Colonic mucosa (tissue), 4 donors: ENCODE results near the gene RTL1. TPM values are rescaled to one million over a fixed set of nuclear protein-coding genes. Genes with fewer than 3 reads are reported as not detected.

Experiments used
- DNase-seq: peaks from one replicate; pipeline ENCODE4 v3.0.0-alpha.2; 2020
- H3K27ac ChIP-seq: fragments of 200-600 bp; one replicate; pipeline ENCODE4 v1.8.0; 2021
- H3K27me3 ChIP-seq: fragments of 200-600 bp; one replicate; pipeline ENCODE4 v1.8.0; 2021
- H3K36me3 ChIP-seq: fragments of 200-600 bp; one replicate; pipeline ENCODE4 v1.8.0; 2021
- H3K4me1 ChIP-seq: fragments of 200-600 bp; one replicate; pipeline ENCODE4 v1.8.0; 2021; ENCODE audit warnings: mild to moderate bottlenecking
- H3K4me3 ChIP-seq: fragments of 200-600 bp; one replicate; pipeline ENCODE4 v1.8.0; 2021
- H3K9ac ChIP-seq, 2 donors: one replicate each; pipeline ENCODE4 v1.7.0; 2013; ENCODE audit warnings: control low read depth in 2 of 2, low read depth in 2 of 2, low read length in 2 of 2
- H3K9me3 ChIP-seq: fragments of 200-600 bp; one replicate; pipeline ENCODE4 v1.8.0; 2021
- CTCF ChIP-seq: fragments of 200-600 bp; IDR thresholded peaks from one replicate; pipeline ENCODE4 v1.8.0; 2022; ENCODE audit warnings: antibody characterized with exemption, mild to moderate bottlenecking
- intact Hi-C: fragments of 100-400 bp; cut with DNase I; formaldehyde crosslinking; loops from one replicate; pipeline ENCODE4 v1.14.1; 2022
- total RNA-seq, 2 donors: library from RNA; stranded (reverse); fragmentation: NEBNext Ultra II Directional in 1 of 2; extraction: Animal tissue kit (Norgen Biotek cat#: 25700) in 1 of 2; gene quantifications; one replicate each; pipeline ENCODE4 v1.2.1, GENCODE V29; 2021
- donor health status: healthy.
- donor health status: DM: no; HTN: no; CAD: no.
- donor health status: DM: no; HTN: no; CAD: no.

The RTL1 gene
- total RNA-seq, 2 donors from 2014 or later: not detected

GRCh38 chr14:100893228-100893601 is 10.3 kb downstream of the RTL1 start:
- DNase-seq: no peak
- Histone ChIP-seq H3K27me3 (no peaks in the 10 kb centered on the region), H3K36me3 (no peaks in the 10 kb centered on the region), H3K4me1 (no peaks in the 10 kb centered on the region), H3K9ac (no peak overlapping the region), H3K27ac (no peak overlapping the region), H3K4me3 (no peak overlapping the region), H3K9me3 (no peaks in the 10 kb centered on the region)
- TF ChIP-seq CTCF: no peak
- intact Hi-C loops: no loop called here

GRCh38 chr14:100892496-100893227 is 10.9 kb downstream of the RTL1 start:
- Histone ChIP-seq H3K36me3 (no peaks in the 10 kb centered on the region), H3K9ac (no peak overlapping the region), H3K4me3 (no peak overlapping the region), H3K4me1 (no peaks in the 10 kb centered on the region), H3K27ac (no peak overlapping the region), H3K9me3 (no peaks in the 10 kb centered on the region), H3K27me3 (no peaks in the 10 kb centered on the region)
- TF ChIP-seq CTCF: no peak
- intact Hi-C loops: no loop called here
- DNase-seq: no peak

- Histone ChIP-seq H3K9me3 (no peaks in the 10 kb centered on the region), H3K9ac (no peak overlapping the region), H3K36me3 (no peaks in the 10 kb centered on the region), H3K4me3 (no peak overlapping the region), H3K4me1 (no peaks in the 10 kb centered on the region), H3K27me3 (no peaks in the 10 kb centered on the region), H3K27ac (no peak overlapping the region)
- no peak for DNase-seq
- intact Hi-C loops: no loop called here
- no peak for TF ChIP-seq CTCF
These were observed 11.7 kb downstream of the RTL1 start for GRCh38 chr14:100891501-100892445.

GRCh38 chr14:100891051-100891450 is 12.5 kb downstream of the RTL1 start:
- intact Hi-C loops: no loop called here
- no peaks in the 10 kb centered on the region for H3K4me1 ChIP-seq
- H3K27me3 ChIP-seq: no peaks in the 10 kb centered on the region
- no peaks in the 10 kb centered on the region for H3K36me3 ChIP-seq
- H3K27ac ChIP-seq: no peak overlapping the region
- no peak overlapping the region for H3K9ac ChIP-seq
- H3K4me3 ChIP-seq: no peak overlapping the region
- no peaks in the 10 kb centered on the region for H3K9me3 ChIP-seq
- TF ChIP-seq CTCF: no peak
- DNase-seq: no peak

GRCh38 chr14:100890061-100890850 is 13.3 kb downstream of the RTL1 start:
- intact Hi-C loops: no loop called here
- no peak for DNase-seq
- Histone ChIP-seq H3K27me3 (no peaks in the 10 kb centered on the region), H3K36me3 (no peaks in the 10 kb centered on the region), H3K4me1 (no peaks in the 10 kb centered on the region), H3K27ac (no peak overlapping the region), H3K9me3 (no peaks in the 10 kb centered on the region), H3K9ac (no peak overlapping the region), H3K4me3 (no peak overlapping the region)
- TF ChIP-seq CTCF: no peak
